ENCODE measurements around the gene ADGRV1. TPM values are rescaled to one million over a fixed set of nuclear protein-coding genes. Genes with fewer than 3 reads are reported as not detected.

ADGRV1 gene
- polyA plus RNA-seq, 2 of the 4 experiments (the other 2 are of a cell fraction), result 0.70 to 3.7 TPM

GRCh38 chr5:90939211-90939610 is 380.6 kb downstream of the ADGRV1 start:
- ChIA-PET CTCF (interaction anchor here (1.1 kb wide), 1 partner anchor 446 kb away, joined by 3 read pairs; no protein-coding TSS in a partner anchor), POLR2A (no interaction called here)
- 80% methylated on average over 2 of the region's 2 CpGs for WGBS (ENCODE audit: missing lambda C conversion rate)
- peaks cover 6% of the 10 kb centered on the region; the same call in 1 of the 3 replicates for H3K9me3 ChIP-seq
- TF ChIP-seq EHF (CRISPR knock-in tag; IDR thresholded peaks at IDR 0.05) (no peak), FOSL2 (IDR thresholded peaks at IDR 0.05) (no peak), FOSL2 (CRISPR knock-in tag; IDR thresholded peaks at IDR 0.05) (no peak), HOXA7 (CRISPR knock-in tag; IDR thresholded peaks at IDR 0.05) (no peak), SREBF2 (IDR thresholded peaks at IDR 0.05) (no peak), RNF2 (IDR thresholded peaks at IDR 0.05; ENCODE audit: borderline replicate concordance, low read depth) (no peak), HES2 (IDR thresholded peaks at IDR 0.05) (no peak), HMGXB4 (CRISPR knock-in tag; IDR thresholded peaks at IDR 0.05; ENCODE audit: borderline replicate concordance) (no peak), RAD21 (conservative IDR thresholded peaks at IDR 0.05 in 1 of 2, IDR thresholded peaks at IDR 0.05 in 1 of 2) (no peak), ELK1 (IDR thresholded peaks at IDR 0.05; ENCODE audit: low read depth, low read length) (no peak), RCOR1 (IDR thresholded peaks at IDR 0.05; ENCODE audit: low read depth, low read length) (no peak), PBX3 (IDR thresholded peaks at IDR 0.05) (no peak)
- no peak overlapping the region for H3K4me3 ChIP-seq
- ATAC-seq (no peak), DNase-seq (ENCODE audit: low read depth in 1 of 2, low spot score in 1 of 2) (no peak), FAIRE-seq (peak; percentile 39)
- no peak overlapping the region for H3K4me2 ChIP-seq
- H3K4me1 ChIP-seq, result peaks cover 30% of the 10 kb centered on the region
- H3K27ac ChIP-seq, result peak overlapping the region; percentile 9 to 16; a peak in 1 of 6 replicates

- POLR2A ChIA-PET, result interaction anchor here (1.2 kb wide), 1 partner anchor 443 kb away, joined by 3 read pairs; the partner anchor contains the start of gene ARRDC3
Observed at GRCh38 chr5:90940227-90940995, 381.8 kb downstream of the ADGRV1 start.

More at GRCh38 chr5:90940227-90940995, 381.8 kb downstream of the ADGRV1 start:
- H3K9me3 ChIP-seq, result no peaks in the 10 kb centered on the region
- peaks cover 32% of the 10 kb centered on the region for H3K4me1 ChIP-seq
- H3K27ac ChIP-seq, result peak overlapping the region; percentile 21 to 67; a peak in 5 of 6 replicates
- TF ChIP-seq SMC3 (IDR thresholded peaks at IDR 0.05) (no peak), CHD2 (IDR thresholded peaks at IDR 0.05; ENCODE audit: low read length, partially characterized antibody) (no peak), MYC (IDR thresholded peaks at IDR 0.05; ENCODE audit: borderline replicate concordance, low read length) (no peak), NPAS2 (CRISPR knock-in tag; IDR thresholded peaks at IDR 0.05; ENCODE audit: borderline replicate concordance) (no peak), JUNB (IDR thresholded peaks at IDR 0.05) (no peak), ATOH8 (CRISPR knock-in tag; IDR thresholded peaks at IDR 0.05; ENCODE audit: low read depth) (no peak), JUN (IDR thresholded peaks at IDR 0.05) (no peak), CHD4 (IDR thresholded peaks at IDR 0.05; ENCODE audit: borderline replicate concordance) (no peak), HOXB5 (CRISPR knock-in tag; IDR thresholded peaks at IDR 0.05) (no peak), PBX3 (IDR thresholded peaks at IDR 0.05) (no peak), MAFK (IDR thresholded peaks at IDR 0.05; ENCODE audit: partially characterized antibody) (no peak)
- peak; percentile 68 for FAIRE-seq
- no peak overlapping the region for H3K4me3 ChIP-seq
- ATAC-seq, result peak; percentile 81 to 91
- CTCF ChIA-PET, result interaction anchor here (1.4 to 4.1 kb wide), 3 partner anchors 8 to 444 kb away, joined by 3 to 31 read pairs (median 7); no protein-coding TSS in a partner anchor
- WGBS (ENCODE audit: missing lambda C conversion rate), result 8% methylated on average over 1 of the region's 1 CpG
- peak overlapping the region; percentile 30 for H3K4me2 ChIP-seq
- DNase-seq (ENCODE audit: low read depth in 1 of 2, low spot score in 1 of 2), result peak in 1 of 2 experiments; percentile 40
